OCI-M2 (cell line): ENCODE measurements around the gene ADCY2.

Source experiments
- DNase-seq: peaks from one replicate; lab custom pipeline; 2025; ENCODE audit not compliant: unreplicated experiment; lab: John Stamatoyannopoulos, UW

The ADCY2 gene

GRCh38 chr5:7436521-7436920 is 40.6 kb downstream of the ADCY2 start:
- DNase-seq, result no peak

GRCh38 chr5:7437836-7438235 is 41.9 kb downstream of the ADCY2 start:
- no peak for DNase-seq

GRCh38 chr5:7445068-7445467 is 49.1 kb downstream of the ADCY2 start:
- no peak for DNase-seq

DNA sequence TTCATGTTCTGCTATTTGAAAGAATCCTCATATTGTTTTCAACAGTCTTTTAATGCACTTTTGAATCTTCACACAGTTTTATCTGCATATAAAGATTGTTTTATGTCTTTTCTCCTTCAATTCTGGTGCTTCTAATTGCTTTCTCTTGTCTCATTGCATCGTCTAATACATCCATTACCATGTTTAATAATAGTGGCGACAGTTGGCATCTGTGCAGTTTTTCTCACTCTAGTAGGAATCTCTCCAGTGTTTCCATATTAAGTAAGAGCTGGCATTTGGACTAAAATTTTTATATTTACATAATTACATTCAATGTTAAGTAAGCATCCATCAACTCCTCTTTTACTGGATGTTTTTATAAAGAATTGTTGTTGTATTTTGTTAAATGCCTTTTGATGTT is 49.9 kb downstream of the ADCY2 start:
- no peak for DNase-seq

GRCh38 chr5:7446913-7447312 is 51.0 kb downstream of the ADCY2 start:
- no peak for DNase-seq

GRCh38 chr5:7453947-7454346 is 58.0 kb downstream of the ADCY2 start:
- no peak for DNase-seq

DNA sequence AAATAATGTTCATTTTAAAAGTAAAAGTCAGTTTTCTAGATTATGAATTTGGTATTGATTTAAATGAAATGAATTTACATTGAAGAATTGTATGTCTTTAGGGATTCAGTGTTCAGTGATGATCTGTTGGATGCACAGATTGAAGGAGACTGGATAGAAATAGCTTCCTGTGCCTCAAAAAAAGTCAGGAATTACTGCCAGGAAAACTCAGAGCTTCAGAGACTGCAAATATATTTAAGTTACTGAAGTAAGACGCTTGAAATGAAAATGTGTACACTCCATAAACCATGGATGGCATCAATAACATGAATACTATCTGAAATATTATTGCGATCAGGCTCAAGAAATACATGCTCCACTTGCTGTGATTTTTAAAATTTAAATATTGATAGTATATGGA is 60.3 kb downstream of the ADCY2 start:
- DNase-seq, result no peak

- DNase-seq, result no peak
These were observed 65.4 kb downstream of the ADCY2 start for GRCh38 chr5:7461371-7461770.

DNA sequence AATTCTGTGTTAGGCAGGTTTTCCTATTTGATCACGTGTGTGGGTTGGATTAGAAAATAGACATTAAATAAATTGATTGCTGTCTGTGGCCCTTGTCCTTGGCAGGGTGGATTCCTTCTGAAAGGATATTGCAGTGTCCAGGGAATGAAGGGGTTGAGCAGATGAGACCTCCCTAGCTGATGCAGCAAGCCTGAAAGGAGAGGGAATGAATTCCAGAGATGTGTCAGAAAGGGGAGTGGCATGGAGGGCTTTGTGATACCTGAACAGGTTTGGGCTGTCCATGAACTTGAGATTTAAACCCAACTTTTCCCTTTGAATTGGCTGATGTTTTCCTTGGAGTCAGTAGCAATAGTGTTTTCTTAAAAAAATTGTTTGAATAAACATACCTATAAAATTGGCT is 66.8 kb downstream of the ADCY2 start:
- no peak for DNase-seq

DNA sequence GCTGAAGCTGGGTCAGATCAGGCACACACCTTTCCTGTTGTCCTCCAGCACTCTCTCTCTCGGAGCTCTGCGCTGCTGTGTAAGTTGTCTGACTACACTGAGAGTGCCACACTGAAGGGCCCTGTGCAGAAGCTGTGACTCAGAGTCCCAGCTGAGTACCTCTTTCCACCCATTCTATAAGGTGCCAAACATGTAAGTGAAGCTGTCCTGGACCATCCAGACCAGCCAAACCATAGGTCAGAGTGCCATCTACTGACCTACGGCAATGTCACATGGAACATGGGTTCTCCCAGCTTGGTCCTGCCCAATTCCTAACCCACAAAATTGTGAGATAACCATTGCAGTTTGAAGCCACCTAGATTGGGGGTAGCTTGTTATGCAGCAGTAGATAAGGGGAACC is 68.2 kb downstream of the ADCY2 start:
- no peak for DNase-seq

DNA sequence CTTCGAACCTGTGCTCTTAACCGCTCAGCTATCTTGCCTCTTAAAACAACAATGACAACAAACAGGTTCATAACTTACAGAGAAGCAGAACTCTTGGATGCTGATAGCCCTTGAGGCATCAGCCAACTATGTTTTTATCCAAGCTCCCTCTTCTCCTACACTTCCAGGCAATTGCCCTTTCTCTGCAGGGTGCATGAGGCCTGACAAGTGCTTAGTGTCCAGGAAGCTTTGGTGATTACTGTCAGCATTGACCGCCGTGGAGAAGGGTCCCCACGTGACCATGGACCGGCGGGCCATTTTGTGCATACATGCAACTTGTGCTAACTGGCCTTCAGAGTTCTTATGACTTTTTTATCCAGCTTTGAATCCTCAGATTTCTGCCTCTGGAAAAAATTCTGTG is 71.2 kb downstream of the ADCY2 start:
- no peak for DNase-seq

GRCh38 chr5:7468742-7469141 is 72.8 kb downstream of the ADCY2 start:
- no peak for DNase-seq

- no peak for DNase-seq
These were observed 75.8 kb downstream of the ADCY2 start for GRCh38 chr5:7471710-7472109.

DNA sequence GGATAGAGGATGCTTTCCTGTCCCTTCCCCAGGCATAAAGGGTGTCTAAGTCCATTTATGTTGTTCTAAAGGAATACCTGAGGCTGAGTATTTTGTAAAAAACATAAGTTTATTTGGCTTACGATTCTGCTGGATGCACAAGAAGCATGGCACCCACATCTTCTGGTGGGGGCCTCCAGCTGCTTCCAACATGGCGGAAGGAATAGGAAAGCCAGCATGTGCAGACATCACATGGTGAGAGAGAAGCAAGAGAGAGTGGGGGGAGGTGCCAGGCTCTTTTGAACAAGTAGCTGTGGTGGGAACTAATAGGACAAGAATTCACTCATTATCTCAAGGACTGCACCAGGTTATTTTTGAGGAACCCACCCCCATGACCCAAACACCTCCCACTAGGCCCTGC is 77.2 kb downstream of the ADCY2 start:
- no peak for DNase-seq

- DNase-seq, result no peak
These were observed 77.8 kb downstream of the ADCY2 start for GRCh38 chr5:7473668-7474215.

GRCh38 chr5:7474821-7475403 is 79.0 kb downstream of the ADCY2 start:
- no peak for DNase-seq

GRCh38 chr5:7478459-7478858 is 82.5 kb downstream of the ADCY2 start:
- no peak for DNase-seq

DNA sequence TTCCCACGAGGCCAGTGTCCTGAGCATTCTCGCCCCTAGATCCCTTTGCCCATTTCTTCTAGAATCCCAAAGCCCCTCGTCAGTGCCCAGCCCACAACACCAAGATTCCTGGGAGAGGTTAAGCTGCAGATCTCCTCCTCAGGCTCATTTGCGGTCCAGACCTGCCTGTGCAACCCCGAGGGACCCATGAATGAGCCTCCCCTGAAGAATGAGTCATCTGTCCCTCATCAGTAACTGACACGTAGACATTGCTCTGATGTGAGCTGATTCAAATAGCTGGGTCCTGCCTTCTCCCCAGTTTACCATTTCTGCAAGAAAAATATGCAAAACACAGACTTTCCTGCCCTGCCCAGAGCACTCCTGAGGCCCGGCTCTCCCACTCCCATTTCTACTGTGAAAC is 92.8 kb downstream of the ADCY2 start:
- DNase-seq, result no peak

DNA sequence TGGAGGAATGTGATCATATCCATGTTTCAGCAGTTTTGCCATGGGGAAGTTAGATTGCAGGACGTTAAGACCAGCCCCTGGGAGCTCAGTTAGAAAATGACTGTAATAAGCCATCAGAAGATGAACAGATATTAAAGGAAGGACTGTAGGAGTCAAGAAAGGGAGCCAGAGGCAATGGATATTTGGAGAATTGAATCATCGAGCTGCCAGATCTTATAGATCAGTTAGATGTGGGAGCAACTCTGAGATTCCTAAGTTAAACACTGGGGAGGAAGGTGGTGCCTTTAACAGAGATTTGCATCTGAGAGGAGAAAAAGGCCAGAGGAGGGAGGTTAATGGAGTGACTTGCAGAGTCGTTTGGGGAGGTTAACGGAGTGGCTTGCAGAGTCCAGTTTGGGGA is 96.4 kb downstream of the ADCY2 start:
- no peak for DNase-seq

DNA sequence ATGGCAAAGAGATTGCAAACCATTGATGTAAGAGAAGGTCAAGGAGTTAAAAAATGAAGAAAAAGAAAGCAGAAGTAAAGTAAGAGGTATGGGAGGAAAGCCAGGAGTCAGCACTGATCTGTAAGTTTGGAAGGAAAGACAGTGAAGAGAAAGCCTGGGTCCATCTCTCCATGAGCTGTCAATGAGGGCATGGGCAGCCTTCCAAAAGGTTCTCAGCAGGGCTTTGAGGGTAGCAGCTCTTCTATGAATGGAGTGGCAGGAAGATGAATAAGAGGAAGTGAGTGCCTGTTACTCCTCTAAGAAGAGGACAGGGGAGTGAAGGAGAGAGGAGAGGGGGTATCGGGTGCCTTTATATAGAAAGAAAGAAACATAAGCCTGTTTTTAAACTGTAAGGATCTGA is 97.1 kb downstream of the ADCY2 start:
- no peak for DNase-seq

GRCh38 chr5:7493622-7494021 is 97.7 kb downstream of the ADCY2 start:
- DNase-seq, result no peak

DNA sequence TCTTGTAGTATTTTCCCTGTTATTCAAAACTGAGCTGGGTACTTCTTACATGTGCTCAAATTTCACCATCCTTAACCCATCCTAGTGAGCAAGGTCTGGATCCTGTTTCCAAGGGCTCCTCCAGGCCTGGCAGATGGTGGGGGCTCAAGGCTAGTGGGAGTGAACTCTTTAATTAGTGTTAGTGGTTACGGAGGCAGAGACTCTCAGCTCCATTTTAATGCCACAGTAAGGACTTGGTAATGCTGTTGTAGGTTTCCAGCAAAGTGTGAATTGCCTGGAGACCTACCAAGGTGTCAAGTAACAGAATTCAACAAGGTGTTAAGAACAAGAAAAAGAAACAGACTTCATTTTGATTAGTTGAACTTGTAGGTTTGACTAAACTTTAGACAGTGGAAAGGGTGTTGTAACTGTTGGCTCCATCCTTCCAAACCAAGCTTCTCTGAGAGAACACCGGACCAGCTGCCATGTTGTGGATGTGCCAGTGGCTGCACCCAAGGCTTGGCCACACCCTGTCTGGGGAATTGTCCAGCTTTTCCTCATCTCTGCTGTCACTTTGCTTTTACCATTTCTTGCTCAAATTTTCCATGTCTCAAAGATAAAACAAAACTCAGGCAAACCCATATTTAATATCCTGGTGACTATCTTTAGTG is 98.7 kb downstream of the ADCY2 start:
- DNase-seq, result no peak

- no peak for DNase-seq
These were observed 99.2 kb downstream of the ADCY2 start for GRCh38 chr5:7495131-7495517.
